GM19455 (cell line): ENCODE results near the gene BBC3.
"Not testable (repeated sequence)": the region's sequence is repeated elsewhere in the genome, so short reads cannot be mapped to it uniquely, and the experiment has no call there.

Source experiments
- ATAC-seq: cut with Tn5 transposase; IDR thresholded peaks from one replicate; pipeline ENCODE4 v1.9.1; 2021; ENCODE audit not compliant: unreplicated experiment

BBC3 gene

GRCh38 chr19:47258434-47258833 lies 27.4 kb upstream of the BBC3 start:
- ATAC-seq: no peak

- peak; percentile 1 for ATAC-seq
Measured at GRCh38 chr19:47257411-47258169, 26.6 kb upstream of the BBC3 start.

- peak; percentile 72 for ATAC-seq
Measured at GRCh38 chr19:47256693-47257410, 25.9 kb upstream of the BBC3 start.

DNA sequence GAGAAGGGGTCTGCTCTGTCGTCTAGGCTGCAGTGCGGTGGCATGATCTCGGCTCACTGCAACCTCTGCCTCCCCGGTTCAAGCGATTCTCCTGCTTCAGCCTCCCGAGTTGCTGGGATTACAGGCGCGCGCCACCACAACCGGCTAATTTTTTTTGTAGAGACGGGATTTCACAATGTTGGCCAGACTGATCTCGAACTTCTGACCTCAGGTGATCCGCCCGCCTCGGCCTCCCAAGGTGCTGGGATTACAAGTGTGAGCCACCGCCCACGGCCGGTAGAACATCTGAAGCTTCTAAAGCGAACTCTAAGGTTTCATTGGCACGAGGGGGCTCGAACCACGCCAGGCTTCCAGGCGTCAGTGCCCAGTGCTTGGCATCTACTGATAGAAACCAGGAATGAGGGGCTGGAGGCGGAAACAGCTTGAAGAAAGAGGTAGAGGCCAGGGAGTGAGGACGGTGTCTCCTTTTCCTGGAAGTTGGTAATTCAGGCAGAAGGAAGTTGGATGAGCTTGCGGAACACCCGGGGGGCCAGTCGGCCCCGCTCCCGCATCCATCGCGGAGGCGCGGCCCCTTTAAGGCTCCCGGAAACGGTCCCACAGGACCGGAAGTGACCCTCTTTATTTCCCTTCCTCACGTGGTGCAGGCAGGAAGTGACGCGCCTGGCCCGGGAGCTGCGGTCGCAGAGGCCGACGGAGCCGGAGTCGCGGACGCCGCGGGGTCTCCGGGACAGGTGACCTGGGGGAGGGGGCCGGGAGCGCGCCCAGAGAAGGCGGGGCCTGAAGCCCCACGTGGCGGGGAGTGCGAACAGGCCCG lies 25.1 kb upstream of the BBC3 start, which contains the start of gene CCDC9:
CCDC9 (plus strand) TSS at position 647 of the 814 bp plus-strand sequence. CDS start 1,876 bp downstream, outside the sequence.
- ATAC-seq: peak; percentile 37

DNA sequence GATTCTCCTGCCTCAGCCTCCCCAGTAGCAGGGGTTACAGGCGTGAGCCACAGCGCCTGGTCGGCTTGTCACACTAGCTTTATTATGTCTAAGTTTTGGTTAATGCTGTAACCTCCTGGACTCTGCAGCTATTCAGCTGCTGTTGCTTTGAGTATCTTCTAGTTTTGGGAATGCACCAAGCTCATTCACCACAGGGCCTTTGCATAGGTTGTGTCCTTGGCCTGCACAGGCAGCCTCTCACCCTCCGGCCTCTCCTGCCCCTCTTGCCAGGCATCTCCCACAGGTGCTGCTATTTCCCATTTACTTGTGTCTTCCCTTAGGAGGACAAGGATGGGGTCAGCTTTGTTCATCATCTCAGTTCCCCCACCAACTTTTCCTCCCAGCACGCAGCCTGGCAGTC lies 23.0 kb upstream of the BBC3 start:
- ATAC-seq: no peak

DNA sequence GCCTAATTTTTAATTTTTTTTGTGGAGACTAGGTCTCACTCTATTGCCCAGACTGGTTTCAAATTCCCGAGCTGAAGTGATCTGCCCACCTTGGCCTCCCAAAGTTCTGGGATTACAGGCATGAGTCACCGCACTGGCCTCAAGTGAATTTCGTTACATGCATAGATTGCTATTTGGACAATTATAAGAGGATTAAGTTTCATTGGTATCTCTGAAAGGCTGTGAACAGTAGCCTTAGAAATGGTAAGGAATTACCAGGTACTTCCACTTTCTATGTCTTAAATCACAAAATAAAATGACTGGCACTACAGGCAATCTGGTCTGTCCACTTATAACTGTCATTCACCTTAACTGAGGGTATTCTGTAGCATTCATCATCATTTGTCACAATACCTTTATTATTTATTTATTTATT lies 22.5 kb upstream of the BBC3 start:
- no peak for ATAC-seq

DNA sequence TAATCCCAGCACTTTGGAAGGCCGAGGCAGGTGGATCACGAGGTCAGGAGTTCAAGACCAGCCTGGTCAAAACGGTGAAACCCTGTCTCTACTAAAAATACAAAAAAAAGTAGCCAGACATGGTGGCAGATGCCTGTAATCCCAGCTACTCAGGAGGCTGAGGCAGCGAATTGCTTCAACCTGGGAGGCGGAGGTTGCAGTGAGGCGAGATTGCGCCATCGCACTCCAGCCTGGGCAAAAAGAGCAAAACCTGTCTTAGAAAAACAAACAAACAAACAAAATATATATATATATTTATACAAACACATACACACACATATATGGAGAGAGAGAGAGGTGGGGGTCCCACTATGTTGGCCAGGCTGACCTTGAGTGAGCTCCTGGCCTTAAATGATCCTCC lies 22.0 kb upstream of the BBC3 start:
- not testable (repeated sequence) for ATAC-seq

DNA sequence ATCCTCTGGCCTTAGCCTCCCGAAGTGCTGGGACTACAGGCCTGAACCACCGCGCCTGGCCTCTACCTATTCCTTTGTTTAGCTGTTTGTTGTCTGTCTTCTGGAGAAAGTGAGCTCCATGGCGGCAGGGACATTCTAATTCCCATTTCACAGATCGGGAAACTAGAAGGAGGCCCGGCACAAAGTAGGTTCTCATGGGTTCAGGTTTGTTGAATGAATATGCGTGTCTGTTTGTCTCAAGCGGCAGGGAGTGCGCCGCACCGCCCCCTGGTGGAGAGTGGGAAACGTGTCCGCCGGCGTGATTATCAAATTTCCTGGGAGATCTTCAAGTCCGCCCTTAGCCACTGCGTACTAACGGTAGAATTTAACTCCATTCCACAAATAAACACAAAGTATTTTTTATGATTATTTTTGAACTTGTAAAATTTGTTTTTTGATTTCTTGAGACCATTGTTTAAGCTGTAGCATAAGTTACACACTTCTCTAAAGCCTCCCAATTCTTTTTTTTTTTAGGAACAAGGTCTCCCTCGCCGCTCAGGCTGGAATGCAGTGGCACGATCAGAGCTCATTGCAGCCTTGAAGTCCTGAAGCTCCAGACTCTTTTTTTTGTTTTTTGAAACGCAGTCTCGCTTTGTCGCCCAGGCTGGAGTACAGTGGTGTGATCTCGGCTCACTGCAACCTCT lies 16.4 kb upstream of the BBC3 start:
- ATAC-seq: no peak

GRCh38 chr19:47243776-47244547 lies 13.0 kb upstream of the BBC3 start:
- peak; percentile 63 for ATAC-seq

- ATAC-seq: no peak
Measured at GRCh38 chr19:47243364-47243775, 12.4 kb upstream of the BBC3 start.

GRCh38 chr19:47241919-47242577 lies 11.0 kb upstream of the BBC3 start:
- ATAC-seq: no peak

DNA sequence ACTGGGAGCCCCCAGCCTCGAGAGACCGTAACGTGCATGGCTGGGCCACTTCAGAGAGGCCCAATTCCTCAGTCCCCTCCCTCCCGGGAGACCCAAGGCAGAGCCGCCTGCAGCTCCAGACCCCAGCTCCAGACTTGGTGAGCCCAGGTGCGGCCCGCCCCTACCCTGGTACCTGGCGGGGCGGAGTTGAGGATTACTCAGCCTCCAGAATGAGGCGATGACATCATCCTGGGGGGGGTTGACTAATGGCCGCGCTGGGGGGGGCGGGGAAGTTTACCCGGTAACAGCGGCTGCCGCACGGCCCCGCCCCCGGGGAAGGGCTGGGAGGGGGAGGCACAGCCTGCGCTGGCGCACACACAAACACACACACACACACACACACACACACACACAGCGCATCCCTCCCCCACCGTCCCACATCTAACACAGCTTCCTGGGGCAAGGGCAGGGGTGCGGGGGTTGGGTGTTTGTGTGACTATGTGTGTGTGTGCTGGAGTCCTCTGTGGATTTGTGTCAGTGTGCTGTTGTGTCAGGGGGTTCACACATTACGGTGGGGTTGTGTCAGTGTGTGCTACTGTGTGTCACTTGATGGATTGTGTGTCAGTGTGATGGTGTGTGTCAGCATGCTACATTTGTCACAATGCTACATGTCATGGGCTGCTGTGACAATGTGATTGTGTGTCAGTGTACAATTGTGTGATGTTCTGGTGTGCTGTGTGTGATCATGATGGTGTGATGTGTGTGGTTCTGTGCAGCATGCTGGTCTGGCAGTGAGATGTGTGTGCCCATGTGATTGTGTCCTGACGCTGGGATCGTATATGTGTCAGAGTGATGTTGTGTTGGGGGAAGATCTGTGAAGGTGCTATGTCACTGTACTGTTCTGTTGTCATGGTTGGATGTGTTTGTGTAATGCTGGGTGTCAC lies 10.3 kb upstream of the BBC3 start:
- no peak for ATAC-seq

DNA sequence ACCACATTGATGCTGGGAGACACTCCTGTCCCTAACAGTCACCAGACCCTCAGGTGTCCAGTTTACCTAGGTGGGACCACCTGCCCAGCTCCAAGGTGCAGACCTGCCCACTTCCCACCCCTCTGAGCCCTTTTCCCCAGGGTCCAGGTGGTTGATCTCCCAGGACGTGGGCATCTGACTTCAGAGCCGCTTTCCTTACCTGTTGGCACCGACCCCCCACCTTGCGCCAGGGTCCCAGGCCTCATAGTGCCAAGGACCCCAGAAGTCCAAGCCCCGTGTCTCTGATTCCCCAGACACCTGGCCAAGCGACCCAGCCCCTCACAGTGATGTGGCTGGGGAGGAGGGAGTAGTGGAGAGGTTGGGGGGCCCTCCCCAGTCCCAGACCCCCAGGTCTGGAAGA lies 9.6 kb upstream of the BBC3 start:
- ATAC-seq: no peak

- ATAC-seq: no peak
Measured at GRCh38 chr19:47239610-47240296, 8.8 kb upstream of the BBC3 start.

- no peak for ATAC-seq
Measured at GRCh38 chr19:47239152-47239551, 8.2 kb upstream of the BBC3 start.

- ATAC-seq: no peak
Measured at GRCh38 chr19:47236072-47236675, 5.2 kb upstream of the BBC3 start.

GRCh38 chr19:47232422-47233211 lies 1.6 kb upstream of the BBC3 start:
- ATAC-seq: no peak
